HL-60 (cell line): ENCODE measurements around the gene SPSB2.

Experiments used
- DNase-seq, 2 experiments: peaks; one replicate each; pipeline ENCODE4 v3.0.0-alpha.2; 2010 to 2020; ENCODE audit warnings: low read depth in 1 of 2, low spot score in 1 of 2
- H3K27ac ChIP-seq: fragments of 250-450 bp; sonication (Bioruptor Pico); replicated peaks from 2 replicates; pipeline ENCODE4 v1.5.1; 2020; ENCODE audit warnings: mild to moderate bottlenecking, moderate library complexity
- H3K27me3 ChIP-seq: fragments of 250-450 bp; sonication (Bioruptor Pico); 2 replicates; pipeline ENCODE4 v1.5.1; 2021; ENCODE audit warnings: mild to moderate bottlenecking, moderate library complexity; ENCODE audit not compliant: insufficient read depth, poor library complexity, severe bottlenecking
- H3K4me3 ChIP-seq: replicated peaks from 2 replicates; pipeline ENCODE4 v1.5.1; 2011; ENCODE audit warnings: mild to moderate bottlenecking, control low read depth, low read length; ENCODE audit not compliant: insufficient read depth
- CTCF ChIP-seq: IDR thresholded peaks from one replicate; pipeline ENCODE4 v1.5.1; 2011; ENCODE audit warnings: low read length, control low read depth, inconsistent platforms; ENCODE audit not compliant: insufficient read depth
- GABPA ChIP-seq: IDR thresholded peaks from 2 replicates; pipeline ENCODE4 v1.6.1; 2012; ENCODE audit warnings: low read depth
- POLR2AphosphoS5 ChIP-seq: IDR thresholded peaks from 2 replicates; pipeline ENCODE4 v1.6.1; 2012; ENCODE audit warnings: low read depth
- REST ChIP-seq: IDR thresholded peaks from 2 replicates; pipeline ENCODE4 v1.6.1; 2012; ENCODE audit warnings: low read depth; ENCODE audit not compliant: insufficient replicate concordance
- SPI1 ChIP-seq: IDR thresholded peaks from 2 replicates; pipeline ENCODE4 v1.6.1; 2012; ENCODE audit warnings: low read depth, mild to moderate bottlenecking, borderline replicate concordance

The SPSB2 gene

GRCh38 chr12:6825398-6826124 lies 47.5 kb downstream of the SPSB2 start:
- no peak overlapping the region for H3K27ac ChIP-seq
- DNase-seq = peak; percentile 67 to 82
- H3K27me3 ChIP-seq = peaks cover 33% of the 10 kb centered on the region
- no peak for TF ChIP-seq POLR2AphosphoS5
- TF ChIP-seq CTCF = peak; percentile 96
- no peak overlapping the region for H3K4me3 ChIP-seq

GRCh38 chr12:6824901-6825381 lies 48.2 kb downstream of the SPSB2 start:
- no peak overlapping the region for H3K4me3 ChIP-seq
- H3K27me3 ChIP-seq = peaks cover 33% of the 10 kb centered on the region
- no peak for DNase-seq
- H3K27ac ChIP-seq = no peak overlapping the region
- TF ChIP-seq SPI1 (no peak), REST (no peak), POLR2AphosphoS5 (no peak), GABPA (no peak), CTCF (no peak)

- no peak overlapping the region for H3K27ac ChIP-seq
- TF ChIP-seq CTCF = no peak
- no peak for TF ChIP-seq SPI1
- no peak for TF ChIP-seq GABPA
- no peak for TF ChIP-seq REST
- no peak for TF ChIP-seq POLR2AphosphoS5
- H3K27me3 ChIP-seq = peaks cover 26% of the 10 kb centered on the region
- no peak overlapping the region for H3K4me3 ChIP-seq
- DNase-seq = no peak
Observed at GRCh38 chr12:6824085-6824775, 48.9 kb downstream of the SPSB2 start.
